ENCODE measurements around the gene DNAJC5. TPM values are rescaled to one million over a fixed set of nuclear protein-coding genes. Genes with fewer than 3 reads are reported as not detected.
"Not testable (repeated sequence)": the region's sequence is repeated elsewhere in the genome, so short reads cannot be mapped to it uniquely, and the experiment has no call there.

Gene DNAJC5
- total and polyA plus RNA-seq, 2 experiments from 2014 or later: 7.1 to 33.5 TPM

DNA sequence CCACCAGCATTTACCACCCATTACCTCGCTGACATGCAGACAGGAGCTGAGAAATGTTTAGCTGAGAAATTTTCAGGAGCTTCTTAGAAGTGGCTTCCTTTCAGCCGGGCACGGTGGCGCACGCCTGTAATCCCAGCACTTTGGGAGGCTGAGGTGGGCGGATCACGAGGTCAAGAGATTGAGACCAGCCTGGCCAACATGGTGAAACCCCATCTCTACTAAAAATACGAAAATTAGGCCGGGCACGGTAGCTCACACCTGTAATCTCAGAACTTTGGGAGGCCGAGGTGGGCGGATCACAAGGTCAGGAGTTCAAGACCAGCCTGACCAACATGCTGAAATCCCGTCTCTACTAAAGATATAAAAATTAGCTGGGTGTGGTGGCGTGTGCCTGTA lies 43.4 kb upstream of the DNAJC5 start:
- H3K4me2 ChIP-seq; H3K27me3 ChIP-seq (ENCODE audit: insufficient read depth); H2AFZ ChIP-seq; H3K4me3 ChIP-seq; DNase-seq (ENCODE audit: low spot score); H3K27ac ChIP-seq (ENCODE audit: low read depth); H3K27ac Mint-ChIP-seq; H4K20me1 ChIP-seq (replicated peaks; ENCODE audit: insufficient read depth); H3K36me3 ChIP-seq (ENCODE audit: insufficient read depth); H3F3A ChIP-seq (replicated peaks; ENCODE audit: low read depth); H3K79me2 ChIP-seq (replicated peaks; ENCODE audit: insufficient read depth); H3K9me3 Mint-ChIP-seq; H3K9me2 ChIP-seq (ENCODE audit: insufficient read depth); H3K4me3 Mint-ChIP-seq; ATAC-seq; H3K36me3 Mint-ChIP-seq (ENCODE audit: low read depth): not testable (repeated sequence)
- peaks cover 41% of the 10 kb centered on the region for H3K4me1 ChIP-seq (ENCODE audit: insufficient read depth)
- H3K4me1 Mint-ChIP-seq: peaks cover 17% of the 10 kb centered on the region
- H3K27me3 Mint-ChIP-seq (ENCODE audit: insufficient read depth, low read depth, poor library complexity): peaks cover 20% of the 10 kb centered on the region

DNA sequence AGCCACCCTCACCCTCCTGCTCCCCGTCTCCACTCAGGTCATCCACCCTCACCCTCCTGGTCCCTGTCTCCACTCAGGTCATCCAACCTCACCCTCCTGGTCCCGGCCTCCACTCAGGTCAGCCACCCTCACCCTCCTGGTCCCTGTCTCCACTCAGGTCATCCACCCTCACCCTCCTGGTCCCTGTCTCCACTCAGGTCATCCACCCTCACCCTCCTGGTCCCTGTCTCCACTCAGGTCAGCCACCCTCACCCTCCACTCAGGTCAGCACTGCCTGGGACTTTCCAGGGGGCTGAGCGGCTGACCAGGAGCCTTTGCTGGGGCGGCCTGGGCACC lies 41.2 kb upstream of the DNAJC5 start:
- Mint-ChIP-seq H3K27me3 (ENCODE audit: insufficient read depth, low read depth, poor library complexity) (peaks cover 25% of the 10 kb centered on the region), H3K4me1 (peaks cover 35% of the 10 kb centered on the region)
- DNase-seq (ENCODE audit: low spot score); H3K9me2 ChIP-seq (ENCODE audit: insufficient read depth); H3K27me3 ChIP-seq (ENCODE audit: insufficient read depth); H2AFZ ChIP-seq; H3K79me2 ChIP-seq (replicated peaks; ENCODE audit: insufficient read depth); H3K27ac ChIP-seq (ENCODE audit: low read depth); H3K4me3 Mint-ChIP-seq; ATAC-seq; H4K20me1 ChIP-seq (replicated peaks; ENCODE audit: insufficient read depth); H3K9me3 Mint-ChIP-seq; H3K36me3 ChIP-seq (ENCODE audit: insufficient read depth); H3K27ac Mint-ChIP-seq; H3F3A ChIP-seq (replicated peaks; ENCODE audit: low read depth); H3K4me3 ChIP-seq; H3K36me3 Mint-ChIP-seq (ENCODE audit: low read depth): not testable (repeated sequence)
- Histone ChIP-seq H3K4me2 (0 out of 2 replicates have a peak overlapping the region, but pooled peaks have one; percentile 87), H3K4me1 (ENCODE audit: insufficient read depth) (peaks cover 32% of the 10 kb centered on the region)

DNA sequence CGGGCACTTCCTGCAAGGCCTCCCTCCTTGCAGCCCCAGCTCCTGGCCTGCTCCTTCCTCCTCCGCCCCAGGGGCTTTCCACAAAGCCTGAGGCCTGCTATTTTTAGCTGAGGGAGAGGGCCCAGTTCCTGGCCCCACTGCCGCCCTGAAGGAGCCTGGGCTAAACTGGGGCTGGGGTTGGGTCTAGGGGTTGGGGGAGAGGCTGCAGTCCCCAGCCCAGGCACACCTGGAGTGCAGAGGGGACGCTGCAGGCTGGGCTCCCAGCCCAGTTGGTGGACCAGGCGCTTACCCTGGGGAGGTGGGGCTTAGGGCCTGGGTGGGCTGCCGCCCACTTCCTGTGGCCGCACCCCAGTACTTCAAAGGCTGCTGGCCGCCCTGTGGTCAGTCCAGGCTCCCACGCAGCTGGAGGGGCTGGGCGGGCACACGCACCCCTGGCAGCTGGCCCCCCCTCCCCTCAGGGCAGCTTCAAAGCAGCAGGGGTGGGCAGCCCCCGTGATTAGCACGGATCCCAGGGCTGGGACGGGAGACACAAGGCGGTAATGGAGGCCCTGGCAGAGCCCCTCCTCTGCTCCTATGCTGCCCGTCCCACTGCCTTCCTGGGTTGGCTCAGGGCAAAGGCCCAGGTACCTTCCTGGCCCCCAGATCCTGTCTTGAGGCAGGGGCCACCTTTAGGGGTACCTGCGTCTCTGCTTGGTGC lies 40.7 kb upstream of the DNAJC5 start:
- TF ChIP-seq, protein P1, sequence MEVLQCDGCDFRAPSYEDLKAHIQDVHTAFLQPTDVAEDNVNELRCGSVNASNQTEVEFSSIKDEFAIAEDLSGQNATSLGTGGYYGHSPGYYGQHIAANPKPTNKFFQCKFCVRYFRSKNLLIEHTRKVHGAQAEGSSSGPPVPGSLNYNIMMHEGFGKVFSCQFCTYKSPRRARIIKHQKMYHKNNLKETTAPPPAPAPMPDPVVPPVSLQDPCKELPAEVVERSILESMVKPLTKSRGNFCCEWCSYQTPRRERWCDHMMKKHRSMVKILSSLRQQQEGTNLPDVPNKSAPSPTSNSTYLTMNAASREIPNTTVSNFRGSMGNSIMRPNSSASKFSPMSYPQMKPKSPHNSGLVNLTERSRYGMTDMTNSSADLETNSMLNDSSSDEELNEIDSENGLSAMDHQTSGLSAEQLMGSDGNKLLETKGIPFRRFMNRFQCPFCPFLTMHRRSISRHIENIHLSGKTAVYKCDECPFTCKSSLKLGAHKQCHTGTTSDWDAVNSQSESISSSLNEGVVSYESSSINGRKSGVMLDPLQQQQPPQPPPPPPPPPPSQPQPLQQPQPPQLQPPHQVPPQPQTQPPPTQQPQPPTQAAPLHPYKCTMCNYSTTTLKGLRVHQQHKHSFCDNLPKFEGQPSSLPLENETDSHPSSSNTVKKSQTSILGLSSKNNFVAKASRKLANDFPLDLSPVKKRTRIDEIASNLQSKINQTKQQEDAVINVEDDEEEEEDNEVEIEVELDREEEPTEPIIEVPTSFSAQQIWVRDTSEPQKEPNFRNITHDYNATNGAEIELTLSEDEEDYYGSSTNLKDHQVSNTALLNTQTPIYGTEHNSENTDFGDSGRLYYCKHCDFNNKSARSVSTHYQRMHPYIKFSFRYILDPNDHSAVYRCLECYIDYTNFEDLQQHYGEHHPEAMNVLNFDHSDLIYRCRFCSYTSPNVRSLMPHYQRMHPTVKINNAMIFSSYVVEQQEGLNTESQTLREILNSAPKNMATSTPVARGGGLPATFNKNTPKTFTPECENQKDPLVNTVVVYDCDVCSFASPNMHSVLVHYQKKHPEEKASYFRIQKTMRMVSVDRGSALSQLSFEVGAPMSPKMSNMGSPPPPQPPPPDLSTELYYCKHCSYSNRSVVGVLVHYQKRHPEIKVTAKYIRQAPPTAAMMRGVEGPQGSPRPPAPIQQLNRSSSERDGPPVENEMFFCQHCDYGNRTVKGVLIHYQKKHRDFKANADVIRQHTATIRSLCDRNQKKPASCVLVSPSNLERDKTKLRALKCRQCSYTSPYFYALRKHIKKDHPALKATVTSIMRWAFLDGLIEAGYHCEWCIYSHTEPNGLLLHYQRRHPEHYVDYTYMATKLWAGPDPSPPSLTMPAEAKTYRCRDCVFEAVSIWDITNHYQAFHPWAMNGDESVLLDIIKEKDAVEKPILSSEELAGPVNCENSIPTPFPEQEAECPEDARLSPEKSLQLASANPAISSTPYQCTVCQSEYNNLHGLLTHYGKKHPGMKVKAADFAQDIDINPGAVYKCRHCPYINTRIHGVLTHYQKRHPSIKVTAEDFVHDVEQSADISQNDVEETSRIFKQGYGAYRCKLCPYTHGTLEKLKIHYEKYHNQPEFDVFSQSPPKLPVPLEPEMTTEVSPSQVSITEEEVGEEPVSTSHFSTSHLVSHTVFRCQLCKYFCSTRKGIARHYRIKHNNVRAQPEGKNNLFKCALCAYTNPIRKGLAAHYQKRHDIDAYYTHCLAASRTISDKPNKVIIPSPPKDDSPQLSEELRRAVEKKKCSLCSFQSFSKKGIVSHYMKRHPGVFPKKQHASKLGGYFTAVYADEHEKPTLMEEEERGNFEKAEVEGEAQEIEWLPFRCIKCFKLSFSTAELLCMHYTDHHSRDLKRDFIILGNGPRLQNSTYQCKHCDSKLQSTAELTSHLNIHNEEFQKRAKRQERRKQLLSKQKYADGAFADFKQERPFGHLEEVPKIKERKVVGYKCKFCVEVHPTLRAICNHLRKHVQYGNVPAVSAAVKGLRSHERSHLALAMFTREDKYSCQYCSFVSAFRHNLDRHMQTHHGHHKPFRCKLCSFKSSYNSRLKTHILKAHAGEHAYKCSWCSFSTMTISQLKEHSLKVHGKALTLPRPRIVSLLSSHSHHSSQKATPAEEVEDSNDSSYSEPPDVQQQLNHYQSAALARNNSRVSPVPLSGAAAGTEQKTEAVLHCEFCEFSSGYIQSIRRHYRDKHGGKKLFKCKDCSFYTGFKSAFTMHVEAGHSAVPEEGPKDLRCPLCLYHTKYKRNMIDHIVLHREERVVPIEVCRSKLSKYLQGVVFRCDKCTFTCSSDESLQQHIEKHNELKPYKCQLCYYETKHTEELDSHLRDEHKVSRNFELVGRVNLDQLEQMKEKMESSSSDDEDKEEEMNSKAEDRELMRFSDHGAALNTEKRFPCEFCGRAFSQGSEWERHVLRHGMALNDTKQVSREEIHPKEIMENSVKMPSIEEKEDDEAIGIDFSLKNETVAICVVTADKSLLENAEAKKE (CRISPR knock-in tag; IDR thresholded peaks at IDR 0.05): no peak
- TF ChIP-seq ZNF114 (CRISPR knock-in tag; IDR thresholded peaks at IDR 0.05) (no peak), CREB1 (CRISPR knock-in tag; IDR thresholded peaks at IDR 0.05; ENCODE audit: low read depth) (no peak), EZH2phosphoT487 (IDR thresholded peaks at IDR 0.05; ENCODE audit: unreplicated experiment) (no peak), POLR2AphosphoS5 (IDR thresholded peaks at IDR 0.05; ENCODE audit: low read depth) (no peak)
- TF ChIP-seq, protein P2, sequence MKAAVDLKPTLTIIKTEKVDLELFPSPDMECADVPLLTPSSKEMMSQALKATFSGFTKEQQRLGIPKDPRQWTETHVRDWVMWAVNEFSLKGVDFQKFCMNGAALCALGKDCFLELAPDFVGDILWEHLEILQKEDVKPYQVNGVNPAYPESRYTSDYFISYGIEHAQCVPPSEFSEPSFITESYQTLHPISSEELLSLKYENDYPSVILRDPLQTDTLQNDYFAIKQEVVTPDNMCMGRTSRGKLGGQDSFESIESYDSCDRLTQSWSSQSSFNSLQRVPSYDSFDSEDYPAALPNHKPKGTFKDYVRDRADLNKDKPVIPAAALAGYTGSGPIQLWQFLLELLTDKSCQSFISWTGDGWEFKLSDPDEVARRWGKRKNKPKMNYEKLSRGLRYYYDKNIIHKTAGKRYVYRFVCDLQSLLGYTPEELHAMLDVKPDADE (IDR thresholded peaks at IDR 0.05): no peak
- TF ChIP-seq, protein P3, sequence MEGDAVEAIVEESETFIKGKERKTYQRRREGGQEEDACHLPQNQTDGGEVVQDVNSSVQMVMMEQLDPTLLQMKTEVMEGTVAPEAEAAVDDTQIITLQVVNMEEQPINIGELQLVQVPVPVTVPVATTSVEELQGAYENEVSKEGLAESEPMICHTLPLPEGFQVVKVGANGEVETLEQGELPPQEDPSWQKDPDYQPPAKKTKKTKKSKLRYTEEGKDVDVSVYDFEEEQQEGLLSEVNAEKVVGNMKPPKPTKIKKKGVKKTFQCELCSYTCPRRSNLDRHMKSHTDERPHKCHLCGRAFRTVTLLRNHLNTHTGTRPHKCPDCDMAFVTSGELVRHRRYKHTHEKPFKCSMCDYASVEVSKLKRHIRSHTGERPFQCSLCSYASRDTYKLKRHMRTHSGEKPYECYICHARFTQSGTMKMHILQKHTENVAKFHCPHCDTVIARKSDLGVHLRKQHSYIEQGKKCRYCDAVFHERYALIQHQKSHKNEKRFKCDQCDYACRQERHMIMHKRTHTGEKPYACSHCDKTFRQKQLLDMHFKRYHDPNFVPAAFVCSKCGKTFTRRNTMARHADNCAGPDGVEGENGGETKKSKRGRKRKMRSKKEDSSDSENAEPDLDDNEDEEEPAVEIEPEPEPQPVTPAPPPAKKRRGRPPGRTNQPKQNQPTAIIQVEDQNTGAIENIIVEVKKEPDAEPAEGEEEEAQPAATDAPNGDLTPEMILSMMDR (conservative IDR thresholded peaks at IDR 0.05; ENCODE audit: low read depth in 2 of 2): no peak
- no peaks in the 10 kb centered on the region for H3K36me3 ChIP-seq (ENCODE audit: insufficient read depth)
- Mint-ChIP-seq H3K4me1 (peaks cover 39% of the 10 kb centered on the region), H3K4me3 (no peak overlapping the region), H3K9me3 (no peaks in the 10 kb centered on the region), H3K27me3 (ENCODE audit: insufficient read depth, low read depth, poor library complexity) (peaks cover 24% of the 10 kb centered on the region), H3K27ac (no peak overlapping the region), H3K36me3 (ENCODE audit: low read depth) (no peaks in the 10 kb centered on the region; the same call in 2 of the 3 replicates)
- H4K20me1 ChIP-seq (replicated peaks; ENCODE audit: insufficient read depth): no peaks in the 10 kb centered on the region
- peak; percentile 53 for DNase-seq (ENCODE audit: low spot score)
- peak overlapping the region; percentile 87 for H3K4me2 ChIP-seq
- no peaks in the 10 kb centered on the region for H3K79me2 ChIP-seq (replicated peaks; ENCODE audit: insufficient read depth)
- H3K27ac ChIP-seq (ENCODE audit: low read depth): no peak overlapping the region
- H3K27me3 ChIP-seq (ENCODE audit: insufficient read depth): no peaks in the 10 kb centered on the region
- ATAC-seq: peak; percentile 9
- H3F3A ChIP-seq (replicated peaks; ENCODE audit: low read depth): peaks cover 7% of the 10 kb centered on the region; the same call in 1 of the 2 replicates
- H3K4me3 ChIP-seq: peak overlapping the region; percentile 54; the same call in 1 of the 2 replicates
- H3K9me2 ChIP-seq (ENCODE audit: insufficient read depth): no peaks in the 10 kb centered on the region
- H3K4me1 ChIP-seq (ENCODE audit: insufficient read depth): peaks cover 35% of the 10 kb centered on the region
- H2AFZ ChIP-seq: 0 out of 2 replicates have a peak overlapping the region, but pooled peaks have one; percentile 52
